Kidney tubule cell (primary cell): ENCODE measurements around the gene MYCBPAP.
"Not testable (repeated sequence)": the region's sequence is repeated elsewhere in the genome, so short reads cannot be mapped to it uniquely, and the experiment has no call there.

Experiments
- DNase-seq: peaks from one replicate; pipeline ENCODE4 v3.0.0-alpha.2; 2018; ENCODE audit warnings: low spot score

Gene MYCBPAP

GRCh38 chr17:50472286-50472685 lies 36.0 kb upstream of the MYCBPAP start:
- no peak for DNase-seq

GRCh38 chr17:50472761-50473161 lies 35.5 kb upstream of the MYCBPAP start:
- peak; percentile 46 for DNase-seq

GRCh38 chr17:50473901-50474300 lies 34.3 kb upstream of the MYCBPAP start:
- DNase-seq, result no peak

- DNase-seq, result no peak
These were observed 33.7 kb upstream of the MYCBPAP start for GRCh38 chr17:50474523-50474922.

GRCh38 chr17:50475362-50475761 lies 32.9 kb upstream of the MYCBPAP start:
- DNase-seq, result no peak

- not testable (repeated sequence) for DNase-seq
These were observed 32.3 kb upstream of the MYCBPAP start for GRCh38 chr17:50475775-50476544.

- DNase-seq, result no peak
These were observed 31.5 kb upstream of the MYCBPAP start for GRCh38 chr17:50476545-50477315.

GRCh38 chr17:50477976-50478375 lies 30.3 kb upstream of the MYCBPAP start:
- no peak for DNase-seq

GRCh38 chr17:50478391-50479381 lies 29.6 kb upstream of the MYCBPAP start, which contains the start of gene RSAD1:
Gene RSAD1, plus strand, starts transcription at chr17:50478860. Its CDS starts 25 bp downstream, at chr17:50478885.
- DNase-seq, result peak; percentile 92

- DNase-seq, result peak; percentile 83
These were observed 28.6 kb upstream of the MYCBPAP start for GRCh38 chr17:50479522-50480141.

- no peak for DNase-seq
These were observed 28.0 kb upstream of the MYCBPAP start for GRCh38 chr17:50480142-50480764.

GRCh38 chr17:50480854-50481490 lies 27.3 kb upstream of the MYCBPAP start:
- no peak for DNase-seq

GRCh38 chr17:50481648-50482047 lies 26.6 kb upstream of the MYCBPAP start:
- DNase-seq, result no peak

- DNase-seq, result no peak
These were observed 26.1 kb upstream of the MYCBPAP start for GRCh38 chr17:50482110-50482509.

- peak; percentile 96 for DNase-seq
These were observed 25.7 kb upstream of the MYCBPAP start for GRCh38 chr17:50482516-50482915.

GRCh38 chr17:50483266-50483665 lies 25.0 kb upstream of the MYCBPAP start:
- no peak for DNase-seq

- DNase-seq, result no peak
These were observed 23.7 kb upstream of the MYCBPAP start for GRCh38 chr17:50484386-50485155.

- peak; percentile 61 for DNase-seq
These were observed 20.8 kb upstream of the MYCBPAP start for GRCh38 chr17:50487213-50488096.

GRCh38 chr17:50488880-50489279 lies 19.4 kb upstream of the MYCBPAP start:
- DNase-seq, result no peak
